NT2/D1 (cell line): ENCODE measurements around the gene HOXB3.

ENCODE experiments used
- SUZ12 ChIP-seq: IDR thresholded peaks from 2 replicates; pipeline ENCODE4 v1.6.1; 2011; ENCODE audit not compliant: insufficient read length, insufficient read depth; ENCODE audit errors: extremely low read depth
- YY1 ChIP-seq: IDR thresholded peaks from 2 replicates; pipeline ENCODE4 v1.6.1; 2011; ENCODE audit not compliant: insufficient read length, insufficient read depth

DNA sequence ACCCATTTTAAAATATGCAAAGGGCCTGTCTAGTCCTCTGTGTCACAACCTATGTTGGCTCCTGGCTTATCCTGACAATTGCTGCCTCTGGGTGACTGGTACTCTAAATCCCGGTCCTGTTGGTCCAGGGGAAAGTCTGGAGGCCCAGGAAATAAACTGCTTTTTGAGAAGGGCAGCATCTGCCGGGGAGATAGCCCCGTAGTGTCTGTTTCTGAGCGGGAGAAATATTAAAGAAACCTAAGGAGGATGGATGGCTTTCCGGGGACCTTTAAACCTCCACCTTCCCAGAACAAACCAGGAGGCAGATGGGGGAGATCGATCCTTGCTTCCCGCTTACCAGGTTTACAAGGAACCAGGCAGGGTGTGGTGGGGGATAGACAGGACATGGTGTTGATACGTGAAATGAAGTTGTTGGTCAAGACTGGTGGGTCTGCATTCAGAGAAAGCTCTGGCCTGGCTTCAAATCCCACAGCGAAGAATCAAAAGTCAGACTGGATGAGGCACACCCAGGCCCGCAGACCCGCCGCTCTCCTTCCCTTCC is 48.9 kb downstream of the HOXB3 start:
- TF ChIP-seq SUZ12 = no peak
- no peak for TF ChIP-seq YY1
